ENCODE results near the gene IFNGR2. TPM values are rescaled to one million over a fixed set of nuclear protein-coding genes. Genes with fewer than 3 reads are reported as not detected.

IFNGR2 gene
- total and polyA plus RNA-seq, 2 of the 13 experiments (the other 11 are each of a cell fraction or from before 2014, with no cell fraction given) = 61.3 to 117 TPM

DNA sequence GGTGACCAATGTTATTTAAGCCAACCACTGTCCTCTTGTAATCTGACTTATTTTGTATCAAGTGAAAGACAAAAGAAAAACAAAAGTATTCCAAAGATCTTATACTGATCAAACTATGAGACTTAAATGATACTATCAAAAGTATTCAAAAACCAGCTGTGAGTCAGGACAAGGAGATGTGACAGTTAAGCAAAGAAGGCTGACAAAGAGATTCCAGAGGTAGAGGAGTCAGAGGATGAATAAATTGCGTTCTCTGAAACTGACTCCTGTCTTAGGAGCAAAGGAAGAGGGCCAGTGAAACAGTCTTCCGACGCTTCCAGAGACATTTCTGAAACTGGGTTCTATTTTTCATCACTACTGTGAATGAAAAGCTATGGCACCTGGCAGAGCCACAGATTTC, 55.6 kb downstream of the IFNGR2 start:
- 97% methylated on average over 3 of the region's 3 CpGs for WGBS (ENCODE audit: low lambda C conversion rate)
- no TSS peak for BruUV-seq (replicated peaks)
- FAIRE-seq (no peak), ATAC-seq (no peak), DNase-seq (ENCODE audit: low spot score) (no peak)
- in situ Hi-C loops (cut with HindIII; ENCODE audit: extremely low pct_ligation_motif_present, low pct_unique_long_range_greater_than_20kb) = no loop called here
- Histone ChIP-seq H3K9me3 (ENCODE audit: low read length) (no peaks in the 10 kb centered on the region), H3K4me3 (replicated peaks in 1 of 3; ENCODE audit: insufficient read depth in 1 of 3, low read depth in 2 of 3, low read length in 3 of 3) (no peak overlapping the region), H3K27ac (ENCODE audit: extremely low read length, insufficient read depth, low read length) (no peak overlapping the region), H3K79me2 (ENCODE audit: insufficient read depth, low read length) (no peaks in the 10 kb centered on the region), H2AFZ (ENCODE audit: low read length) (no peak overlapping the region), H3K36me3 (replicated peaks in 1 of 2; ENCODE audit: control insufficient read depth in 1 of 2, insufficient read depth in 2 of 2, low read length in 2 of 2) (peaks cover 1 to 24% of the 10 kb centered on the region in 2 experiments; a peak in 2 of 5 replicates), H3K9ac (ENCODE audit: insufficient read depth, low read depth, low read length) (no peak overlapping the region), H3K4me2 (ENCODE audit: low read depth, low read length) (no peak overlapping the region), H3K4me1 (ENCODE audit: insufficient read depth, low read length) (no peaks in the 10 kb centered on the region), H4K20me1 (ENCODE audit: insufficient read depth, low read length) (no peaks in the 10 kb centered on the region), H3K27me3 (ENCODE audit: control insufficient read depth in 1 of 2, insufficient read depth in 2 of 2, low read length in 2 of 2) (no peaks in the 10 kb centered on the region)
- TF ChIP-seq ZNF34 (CRISPR knock-in tag; IDR thresholded peaks at IDR 0.05; ENCODE audit: borderline replicate concordance) (no peak), CREM (IDR thresholded peaks at IDR 0.05) (no peak), CREM (CRISPR knock-in tag; IDR thresholded peaks at IDR 0.05) (no peak), ZBTB20 (CRISPR knock-in tag; IDR thresholded peaks at IDR 0.05; ENCODE audit: borderline replicate concordance, low read depth) (no peak), ZNF207 (IDR thresholded peaks at IDR 0.05; ENCODE audit: borderline replicate concordance) (no peak), PHF8 (CRISPR knock-in tag; IDR thresholded peaks at IDR 0.05) (no peak), ZNF124 (CRISPR knock-in tag; IDR thresholded peaks at IDR 0.05) (no peak), IKZF1 (IDR thresholded peaks at IDR 0.05) (no peak), ELF1 (CRISPR knock-in tag; IDR thresholded peaks at IDR 0.05) (no peak), NR3C1 (CRISPR knock-in tag; IDR thresholded peaks at IDR 0.05) (no peak), PAF1 (CRISPR knock-in tag; IDR thresholded peaks at IDR 0.05) (no peak), ZFAT (CRISPR knock-in tag; conservative IDR thresholded peaks at IDR 0.05) (no peak), CENPX (CRISPR knock-in tag; IDR thresholded peaks at IDR 0.05) (no peak), ZNF563 (CRISPR knock-in tag; IDR thresholded peaks at IDR 0.05) (no peak), MTA3 (CRISPR knock-in tag; IDR thresholded peaks at IDR 0.05) (no peak)
- TF ChIP-seq, protein P1, sequence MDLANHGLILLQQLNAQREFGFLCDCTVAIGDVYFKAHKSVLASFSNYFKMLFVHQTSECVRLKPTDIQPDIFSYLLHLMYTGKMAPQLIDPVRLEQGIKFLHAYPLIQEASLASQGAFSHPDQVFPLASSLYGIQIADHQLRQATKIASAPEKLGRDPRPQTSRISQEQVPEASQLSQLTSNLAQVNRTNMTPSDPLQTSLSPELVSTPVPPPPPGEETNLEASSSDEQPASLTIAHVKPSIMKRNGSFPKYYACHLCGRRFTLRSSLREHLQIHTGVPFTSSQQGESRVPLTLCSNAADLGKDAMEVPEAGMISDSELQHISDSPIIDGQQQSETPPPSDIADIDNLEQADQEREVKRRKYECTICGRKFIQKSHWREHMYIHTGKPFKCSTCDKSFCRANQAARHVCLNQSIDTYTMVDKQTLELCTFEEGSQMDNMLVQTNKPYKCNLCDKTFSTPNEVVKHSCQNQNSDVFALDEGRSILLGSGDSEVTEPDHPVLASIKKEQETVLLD (CRISPR knock-in tag; IDR thresholded peaks at IDR 0.05; ENCODE audit: low read depth) = no peak
- TF ChIP-seq, protein P2, sequence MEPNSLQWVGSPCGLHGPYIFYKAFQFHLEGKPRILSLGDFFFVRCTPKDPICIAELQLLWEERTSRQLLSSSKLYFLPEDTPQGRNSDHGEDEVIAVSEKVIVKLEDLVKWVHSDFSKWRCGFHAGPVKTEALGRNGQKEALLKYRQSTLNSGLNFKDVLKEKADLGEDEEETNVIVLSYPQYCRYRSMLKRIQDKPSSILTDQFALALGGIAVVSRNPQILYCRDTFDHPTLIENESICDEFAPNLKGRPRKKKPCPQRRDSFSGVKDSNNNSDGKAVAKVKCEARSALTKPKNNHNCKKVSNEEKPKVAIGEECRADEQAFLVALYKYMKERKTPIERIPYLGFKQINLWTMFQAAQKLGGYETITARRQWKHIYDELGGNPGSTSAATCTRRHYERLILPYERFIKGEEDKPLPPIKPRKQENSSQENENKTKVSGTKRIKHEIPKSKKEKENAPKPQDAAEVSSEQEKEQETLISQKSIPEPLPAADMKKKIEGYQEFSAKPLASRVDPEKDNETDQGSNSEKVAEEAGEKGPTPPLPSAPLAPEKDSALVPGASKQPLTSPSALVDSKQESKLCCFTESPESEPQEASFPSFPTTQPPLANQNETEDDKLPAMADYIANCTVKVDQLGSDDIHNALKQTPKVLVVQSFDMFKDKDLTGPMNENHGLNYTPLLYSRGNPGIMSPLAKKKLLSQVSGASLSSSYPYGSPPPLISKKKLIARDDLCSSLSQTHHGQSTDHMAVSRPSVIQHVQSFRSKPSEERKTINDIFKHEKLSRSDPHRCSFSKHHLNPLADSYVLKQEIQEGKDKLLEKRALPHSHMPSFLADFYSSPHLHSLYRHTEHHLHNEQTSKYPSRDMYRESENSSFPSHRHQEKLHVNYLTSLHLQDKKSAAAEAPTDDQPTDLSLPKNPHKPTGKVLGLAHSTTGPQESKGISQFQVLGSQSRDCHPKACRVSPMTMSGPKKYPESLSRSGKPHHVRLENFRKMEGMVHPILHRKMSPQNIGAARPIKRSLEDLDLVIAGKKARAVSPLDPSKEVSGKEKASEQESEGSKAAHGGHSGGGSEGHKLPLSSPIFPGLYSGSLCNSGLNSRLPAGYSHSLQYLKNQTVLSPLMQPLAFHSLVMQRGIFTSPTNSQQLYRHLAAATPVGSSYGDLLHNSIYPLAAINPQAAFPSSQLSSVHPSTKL (CRISPR knock-in tag; IDR thresholded peaks at IDR 0.05) = no peak
- TF ChIP-seq, protein P3, sequence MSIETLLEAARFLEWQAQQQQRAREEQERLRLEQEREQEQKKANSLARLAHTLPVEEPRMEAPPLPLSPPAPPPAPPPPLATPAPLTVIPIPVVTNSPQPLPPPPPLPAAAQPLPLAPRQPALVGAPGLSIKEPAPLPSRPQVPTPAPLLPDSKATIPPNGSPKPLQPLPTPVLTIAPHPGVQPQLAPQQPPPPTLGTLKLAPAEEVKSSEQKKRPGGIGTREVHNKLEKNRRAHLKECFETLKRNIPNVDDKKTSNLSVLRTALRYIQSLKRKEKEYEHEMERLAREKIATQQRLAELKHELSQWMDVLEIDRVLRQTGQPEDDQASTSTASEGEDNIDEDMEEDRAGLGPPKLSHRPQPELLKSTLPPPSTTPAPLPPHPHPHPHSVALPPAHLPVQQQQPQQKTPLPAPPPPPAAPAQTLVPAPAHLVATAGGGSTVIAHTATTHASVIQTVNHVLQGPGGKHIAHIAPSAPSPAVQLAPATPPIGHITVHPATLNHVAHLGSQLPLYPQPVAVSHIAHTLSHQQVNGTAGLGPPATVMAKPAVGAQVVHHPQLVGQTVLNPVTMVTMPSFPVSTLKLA (IDR thresholded peaks at IDR 0.05) = no peak
- intact Hi-C loops (cut with micrococcal nuclease; ENCODE audit: unreplicated experiment) = no loop called here
- ChIA-PET POLR2A (interaction anchor here (0.7 kb wide), 1 partner anchor 21 kb away, joined by 4 read pairs; the partner anchor contains the start of gene TMEM50B), CTCF (ENCODE audit: low intra/inter-chr PET ratio, low total read pairs) (no interaction called here)

Data from HepG2 (cell line).